ENCODE data around the gene BTG2.
"Not testable (repeated sequence)": the region's sequence is repeated elsewhere in the genome, so short reads cannot be mapped to it uniquely, and the experiment has no call there.

The BTG2 gene

GRCh38 chr1:203304919-203305808 lies at the start of gene BTG2:
Gene BTG2 (plus strand): TSS chr1:203305519. CDS start chr1:203305607, 88 bp downstream.
- DNase-seq, result peak; percentile 70 to 73

DNA sequence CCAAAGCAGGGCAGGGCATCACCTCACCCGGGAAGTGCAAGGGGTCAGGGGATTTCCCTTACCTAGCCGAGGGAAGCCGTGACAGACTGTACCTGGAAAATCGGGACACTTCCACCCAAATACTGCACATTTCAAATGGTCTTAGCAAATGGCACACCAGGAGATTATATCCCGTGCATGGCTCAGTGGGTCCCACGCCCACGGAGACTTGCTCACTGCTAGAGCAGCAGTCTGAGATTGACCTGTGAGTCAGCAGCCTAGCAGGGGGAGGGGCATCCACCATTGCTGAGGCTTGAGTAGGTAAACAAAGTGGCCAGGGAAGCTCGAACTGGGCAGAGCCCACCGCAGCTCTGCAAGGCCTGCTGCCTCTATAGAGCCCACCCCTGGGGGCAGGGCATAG lies 48.7 kb upstream of the BTG2 start:
- not testable (repeated sequence) for DNase-seq

- no peak for DNase-seq
These were observed 41.8 kb upstream of the BTG2 start for GRCh38 chr1:203263496-203263895.

- no peak for DNase-seq
These were observed 41.2 kb upstream of the BTG2 start for GRCh38 chr1:203264052-203264501.

DNA sequence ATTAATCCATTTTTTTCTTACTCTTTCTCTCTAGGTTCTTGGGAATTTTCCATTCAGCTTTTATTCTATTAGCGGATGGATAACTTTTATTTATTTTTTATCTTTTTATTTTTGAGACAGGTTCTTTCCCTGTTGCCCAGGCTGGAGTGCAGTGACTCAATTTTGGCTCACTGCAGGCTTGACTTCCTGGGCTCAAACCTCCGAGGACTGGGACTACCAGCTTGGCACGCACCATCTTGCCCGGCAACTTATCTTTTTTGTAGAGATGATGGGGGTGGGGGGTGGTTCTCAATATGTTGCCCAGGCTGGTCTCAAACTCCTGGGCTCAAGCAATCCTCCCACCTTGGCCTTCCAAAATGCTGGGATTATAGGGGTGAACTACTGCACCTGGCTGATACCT lies 39.8 kb upstream of the BTG2 start:
- no peak for DNase-seq

- DNase-seq, result not testable (repeated sequence)
These were observed 39.2 kb upstream of the BTG2 start for GRCh38 chr1:203266140-203266539.

- DNase-seq, result peak; percentile 77 to 80
These were observed 37.9 kb upstream of the BTG2 start for GRCh38 chr1:203267347-203267846.

- no peak for DNase-seq
These were observed 37.4 kb upstream of the BTG2 start for GRCh38 chr1:203267912-203268311.

GRCh38 chr1:203268901-203269653 lies 36.2 kb upstream of the BTG2 start:
- DNase-seq, result peak; percentile 40 to 68

GRCh38 chr1:203269654-203270020 lies 35.7 kb upstream of the BTG2 start:
- DNase-seq, result no peak

DNA sequence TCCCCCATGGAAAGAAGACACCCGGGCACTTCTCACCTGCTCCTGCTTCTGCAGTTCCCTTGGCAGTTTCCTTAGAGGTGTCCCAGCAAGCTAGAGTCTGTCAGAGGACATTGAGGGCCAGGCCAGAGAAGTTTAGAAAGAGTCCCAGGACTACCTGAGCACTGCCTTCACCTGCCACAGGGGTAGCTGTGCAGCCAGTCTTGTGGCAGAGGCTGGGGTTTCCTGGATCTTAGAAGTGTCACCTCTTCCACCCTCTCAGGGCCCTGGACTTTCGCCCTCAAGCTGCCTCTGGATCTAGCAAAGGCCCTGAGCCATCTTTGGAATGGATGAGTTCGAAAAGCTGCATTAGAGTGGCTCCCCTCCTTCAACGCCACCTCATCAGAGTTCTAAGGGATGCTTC lies 34.9 kb upstream of the BTG2 start:
- no peak for DNase-seq

DNA sequence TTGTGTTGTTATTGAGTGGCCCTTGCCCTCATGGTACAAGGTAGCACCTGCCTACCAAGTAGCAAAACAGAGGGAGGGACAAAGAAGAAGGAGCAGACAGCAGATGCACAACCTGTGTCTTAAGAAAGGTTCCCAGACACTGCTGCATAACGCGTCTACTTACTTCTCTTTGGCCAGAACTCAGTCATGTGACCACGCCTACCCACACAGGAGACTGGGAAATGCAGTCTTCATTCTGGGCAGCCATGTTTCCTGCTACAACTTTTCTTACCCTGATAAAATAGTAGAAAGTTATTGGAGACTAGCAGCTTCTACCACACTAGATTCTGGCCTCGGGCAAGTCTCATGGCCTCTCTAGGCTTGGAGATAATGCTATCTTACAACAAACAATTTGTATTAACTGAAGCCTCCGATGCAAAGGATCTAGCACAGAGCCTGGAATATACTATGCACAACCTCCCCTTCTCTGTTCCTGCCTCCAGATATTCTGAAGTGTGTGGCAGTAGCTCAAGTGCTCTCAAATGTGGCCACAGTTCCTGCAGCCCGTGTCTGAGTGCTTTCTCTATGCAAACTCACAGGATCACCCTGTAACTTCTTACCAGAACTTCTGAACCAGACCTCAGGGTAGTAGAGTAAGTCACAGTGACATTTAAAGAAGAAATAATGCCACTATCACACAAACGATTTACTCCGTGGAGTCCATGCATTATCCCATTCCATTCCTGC lies 34.1 kb upstream of the BTG2 start:
- no peak for DNase-seq

GRCh38 chr1:203271962-203272632 lies 33.2 kb upstream of the BTG2 start:
- no peak for DNase-seq

- no peak for DNase-seq
These were observed 32.6 kb upstream of the BTG2 start for GRCh38 chr1:203272633-203273205.

DNA sequence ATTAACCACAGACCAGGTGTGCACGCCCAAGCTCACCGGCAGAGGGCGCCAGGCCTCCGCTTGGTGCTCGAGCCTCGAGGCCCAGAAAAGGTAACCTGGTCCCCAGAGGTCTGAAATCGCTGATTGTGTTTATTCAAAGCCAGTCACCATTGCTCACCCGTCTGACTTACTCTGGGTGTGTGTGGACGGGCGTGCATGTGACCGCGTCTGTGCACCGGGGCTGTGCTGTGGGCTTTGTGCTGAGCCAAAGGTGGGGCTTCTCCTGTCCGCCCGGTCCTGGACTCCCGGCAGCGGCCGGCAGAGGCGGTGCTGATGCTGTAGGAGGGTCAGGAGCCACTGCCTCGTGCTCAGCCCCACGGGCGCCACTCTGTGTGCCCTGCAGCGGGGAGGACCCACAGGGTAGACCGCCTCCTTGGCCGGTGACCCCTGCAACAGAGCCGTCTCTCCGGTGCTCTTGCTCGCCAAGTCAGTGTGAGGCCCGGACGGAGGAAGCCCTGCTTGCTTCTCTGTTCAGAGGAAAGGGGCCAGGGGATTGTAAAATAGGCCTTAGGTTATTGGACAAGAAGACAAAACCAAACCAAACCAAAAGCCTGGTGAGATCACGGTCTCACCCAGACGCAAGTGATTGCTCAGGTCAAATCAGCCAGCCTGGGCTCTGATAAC lies 32.0 kb upstream of the BTG2 start:
- peak; percentile 68 to 77 for DNase-seq

- DNase-seq, result no peak
These were observed 31.3 kb upstream of the BTG2 start for GRCh38 chr1:203273869-203274602.

GRCh38 chr1:203274603-203275381 lies 30.5 kb upstream of the BTG2 start:
- no peak for DNase-seq

GRCh38 chr1:203275656-203276272 lies 29.6 kb upstream of the BTG2 start:
- DNase-seq, result no peak

DNA sequence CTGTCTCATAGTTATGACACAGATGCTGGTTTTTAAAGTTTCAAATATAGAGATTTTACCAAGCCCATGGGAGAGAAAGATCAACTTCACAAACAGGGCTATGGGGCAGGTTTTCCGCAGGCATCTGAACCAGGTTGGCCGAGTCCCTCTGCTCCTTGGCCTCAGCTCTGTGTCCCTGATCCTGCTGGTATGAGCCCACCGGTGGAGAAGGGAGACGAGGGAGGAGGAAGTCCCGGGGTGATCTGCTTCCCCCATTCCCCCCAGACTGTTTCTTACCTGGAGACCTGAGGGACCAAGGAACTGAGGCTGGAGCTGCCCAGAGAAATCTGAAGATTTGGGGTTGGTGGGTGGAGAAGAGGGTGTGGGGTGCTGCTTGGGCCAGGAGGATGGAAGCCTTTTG lies 28.9 kb upstream of the BTG2 start:
- no peak for DNase-seq

Data from NCI-H1930 (cell line).